HepG2 (cell line): Measurements from ENCODE around the gene CRLF3.
"Not testable (repeated sequence)": the region's sequence is repeated elsewhere in the genome, so short reads cannot be mapped to it uniquely, and the experiment has no call there.

Experiments
- ARNT ChIP-seq: fragments of 450-650 bp; IDR thresholded peaks from 2 replicates; pipeline ENCODE4 v1.6.1; 2017
- CTCF ChIP-seq: sonication (generic); formaldehyde crosslinking; IDR thresholded peaks from 2 replicates; pipeline ENCODE4 v1.5.0; 2020; ENCODE audit warnings: mild to moderate bottlenecking, missing genetic modification reagents, moderate library complexity
- DMAP1 ChIP-seq: IDR thresholded peaks from 2 replicates; pipeline ENCODE4 v1.6.1; 2016
- FOXP4 ChIP-seq: sonication (generic); formaldehyde crosslinking; IDR thresholded peaks from 2 replicates; pipeline ENCODE4 v1.4.0; 2020; ENCODE audit warnings: missing genetic modification reagents
- IRF9 ChIP-seq: sonication (generic); formaldehyde crosslinking; IDR thresholded peaks from 2 replicates; pipeline ENCODE4 v1.8.0; 2022; ENCODE audit warnings: missing genetic modification reagents, mild to moderate bottlenecking, borderline replicate concordance
- JUND ChIP-seq: sonication (generic); formaldehyde crosslinking; IDR thresholded peaks from 2 replicates; pipeline ENCODE4 v1.8.0; 2022; ENCODE audit warnings: mild to moderate bottlenecking, missing genetic modification reagents
- KLF13 ChIP-seq: sonication (generic); formaldehyde crosslinking; IDR thresholded peaks from 2 replicates; pipeline ENCODE4 v1.4.0; 2020; ENCODE audit warnings: mild to moderate bottlenecking, missing genetic modification reagents
- MLXIP ChIP-seq: sonication (generic); formaldehyde crosslinking; IDR thresholded peaks from 2 replicates; pipeline ENCODE4 v1.9.0; 2021; ENCODE audit warnings: missing genetic modification reagents, borderline replicate concordance
- RFX5 ChIP-seq: IDR thresholded peaks from 2 replicates; pipeline ENCODE4 v1.6.1; 2011; ENCODE audit warnings: low read depth, low read length, improper control_type of control experiment
- SAP130 ChIP-seq: IDR thresholded peaks from 2 replicates; pipeline ENCODE4 v1.6.1; 2016; ENCODE audit warnings: low read depth
- ZNF350 ChIP-seq: sonication (generic); formaldehyde crosslinking; IDR thresholded peaks from 2 replicates; pipeline ENCODE4 v1.4.0; 2020; ENCODE audit warnings: mild to moderate bottlenecking, low read depth, missing genetic modification reagents, borderline replicate concordance
- ZNF776 ChIP-seq: sonication (generic); formaldehyde crosslinking; IDR thresholded peaks from 2 replicates; pipeline ENCODE4 v1.4.0; 2020; ENCODE audit warnings: mild to moderate bottlenecking, missing genetic modification reagents

GRCh38 chr17:30767641-30768404 lies 56.7 kb downstream of the CRLF3 start:
- not testable (repeated sequence) for TF ChIP-seq FOXP4; DMAP1; ZNF776 (CRISPR knock-in tag); IRF9 (CRISPR knock-in tag); JUND (CRISPR knock-in tag); ZNF350 (CRISPR knock-in tag); SAP130 (CRISPR knock-in tag); ARNT; KLF13 (CRISPR knock-in tag); MLXIP (CRISPR knock-in tag); CTCF (CRISPR knock-in tag); RFX5
